Tibial nerve (tissue), 3 donors: ENCODE data around the gene PSG1.

Source experiments
- POLR2A ChIP-seq, 2 donors: fragments of 450-650 bp; IDR thresholded peaks; one replicate each; pipeline ENCODE4 v1.6.1; 2017; ENCODE audit warnings: antibody characterized with exemption in 2 of 2, mild to moderate bottlenecking in 2 of 2, moderate library complexity in 2 of 2
- TF ChIP-seq, protein P1 (sequence below), 5 experiments: fragments of 200-600 bp in 3 of 5; fragments of 450-650 bp in 2 of 5; sonication (generic) in 3 of 5; IDR thresholded peaks; one replicate each; pipeline ENCODE4 v1.5.1; 2016 to 2019; ENCODE audit warnings: antibody characterized with exemption in 5 of 5, mild to moderate bottlenecking in 3 of 5, moderate library complexity in 2 of 5

DNA sequence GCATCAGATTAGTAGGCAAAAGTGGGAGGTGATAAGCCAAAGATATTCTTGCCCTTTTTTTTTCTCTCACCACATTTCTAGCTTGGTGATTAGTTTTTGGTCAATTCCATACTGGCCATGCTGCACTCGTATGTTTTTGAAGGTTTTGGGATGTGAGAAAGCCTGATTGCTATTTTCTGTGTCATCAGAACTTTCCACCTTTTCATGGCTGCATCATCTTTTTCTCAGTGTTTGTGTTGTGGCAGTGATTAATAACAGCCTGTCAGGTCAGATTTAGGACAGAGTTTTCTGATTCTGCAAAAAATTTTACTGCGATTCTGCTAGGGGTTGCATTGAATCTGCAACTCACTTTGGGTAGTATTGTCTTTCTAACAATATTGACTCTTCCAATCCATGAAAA, 32.9 kb downstream of the PSG1 start:
- TF ChIP-seq POLR2A (IDR thresholded peaks at IDR 0.05), result no peak
- TF ChIP-seq, protein P1, sequence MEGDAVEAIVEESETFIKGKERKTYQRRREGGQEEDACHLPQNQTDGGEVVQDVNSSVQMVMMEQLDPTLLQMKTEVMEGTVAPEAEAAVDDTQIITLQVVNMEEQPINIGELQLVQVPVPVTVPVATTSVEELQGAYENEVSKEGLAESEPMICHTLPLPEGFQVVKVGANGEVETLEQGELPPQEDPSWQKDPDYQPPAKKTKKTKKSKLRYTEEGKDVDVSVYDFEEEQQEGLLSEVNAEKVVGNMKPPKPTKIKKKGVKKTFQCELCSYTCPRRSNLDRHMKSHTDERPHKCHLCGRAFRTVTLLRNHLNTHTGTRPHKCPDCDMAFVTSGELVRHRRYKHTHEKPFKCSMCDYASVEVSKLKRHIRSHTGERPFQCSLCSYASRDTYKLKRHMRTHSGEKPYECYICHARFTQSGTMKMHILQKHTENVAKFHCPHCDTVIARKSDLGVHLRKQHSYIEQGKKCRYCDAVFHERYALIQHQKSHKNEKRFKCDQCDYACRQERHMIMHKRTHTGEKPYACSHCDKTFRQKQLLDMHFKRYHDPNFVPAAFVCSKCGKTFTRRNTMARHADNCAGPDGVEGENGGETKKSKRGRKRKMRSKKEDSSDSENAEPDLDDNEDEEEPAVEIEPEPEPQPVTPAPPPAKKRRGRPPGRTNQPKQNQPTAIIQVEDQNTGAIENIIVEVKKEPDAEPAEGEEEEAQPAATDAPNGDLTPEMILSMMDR (IDR thresholded peaks at IDR 0.05), result no peak
